Hematopoietic multipotent progenitor cell treated with erythropoietin and hydrocortisone succinate and interleukin-3 and kit ligand, for 4 days (in vitro differentiated cells): ENCODE data around the gene FAM76A.
A peak's percentile ranks its signal among the peaks of the same experiment; 100 is the strongest.
"Not testable (repeated sequence)": the region's sequence is repeated elsewhere in the genome, so short reads cannot be mapped to it uniquely, and the experiment has no call there.

ENCODE experiments used
- DNase-seq: peaks from one replicate; pipeline ENCODE4 v3.0.0-alpha.2; 2015

FAM76A gene

DNA sequence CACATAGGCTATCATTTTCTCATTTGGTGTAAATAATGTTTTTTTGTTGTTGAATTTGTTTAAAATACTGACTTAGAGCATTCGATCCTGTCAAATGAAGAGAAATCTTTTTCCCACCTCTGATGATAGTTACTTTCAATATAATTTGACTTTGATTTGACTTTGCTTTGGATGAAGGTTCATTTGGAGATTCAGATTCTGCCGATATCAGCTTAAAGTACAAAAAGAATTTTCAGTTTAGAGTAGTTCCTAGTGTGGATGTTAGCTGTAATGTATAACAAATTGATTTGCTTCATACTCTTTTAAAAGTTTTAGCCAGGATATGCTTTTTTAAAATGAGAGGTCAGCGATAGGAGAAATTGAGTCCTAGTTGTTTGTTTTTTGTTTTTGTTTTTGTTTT is 57.2 kb downstream of the FAM76A start:
- DNase-seq = no peak

GRCh38 chr1:27784700-27785099 is 58.9 kb downstream of the FAM76A start:
- DNase-seq = no peak

DNA sequence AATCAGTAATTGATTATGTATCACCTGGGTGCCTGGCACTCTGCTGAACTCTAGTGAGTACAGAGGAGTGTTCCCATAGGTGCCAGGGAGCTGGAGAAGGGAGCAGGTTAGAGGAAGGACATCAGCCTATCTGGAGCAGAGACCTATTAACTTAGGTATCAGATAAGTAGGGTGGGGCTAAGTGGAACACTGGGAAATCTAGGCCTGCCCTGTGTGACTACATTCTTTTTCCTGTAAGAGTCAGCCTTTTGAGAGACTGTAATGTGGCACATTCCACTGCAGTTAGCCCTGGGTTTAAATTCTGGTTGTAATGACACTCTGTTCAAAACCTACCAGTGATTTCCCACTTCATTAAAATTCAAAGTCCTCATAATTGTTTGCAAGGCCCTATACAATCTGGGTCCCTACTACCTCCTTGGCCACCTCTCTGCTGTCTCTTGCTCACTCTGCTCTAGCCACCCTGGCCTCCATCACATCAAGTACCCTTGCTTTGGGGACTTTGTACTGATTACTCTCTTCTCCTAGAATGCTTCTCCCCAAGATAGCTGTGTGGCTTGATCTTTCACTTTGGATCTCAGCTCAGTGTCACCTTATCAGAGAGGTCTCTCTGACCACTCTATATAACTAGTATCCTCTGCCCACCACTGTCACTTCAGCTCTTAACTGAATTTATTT is 60.2 kb downstream of the FAM76A start:
- DNase-seq = no peak

GRCh38 chr1:27787895-27788294 is 62.1 kb downstream of the FAM76A start:
- DNase-seq = peak; percentile 24

- DNase-seq = peak; percentile 83
These were observed 63.8 kb downstream of the FAM76A start for GRCh38 chr1:27789540-27790041.

- DNase-seq = not testable (repeated sequence)
These were observed 64.5 kb downstream of the FAM76A start for GRCh38 chr1:27790270-27790669.

DNA sequence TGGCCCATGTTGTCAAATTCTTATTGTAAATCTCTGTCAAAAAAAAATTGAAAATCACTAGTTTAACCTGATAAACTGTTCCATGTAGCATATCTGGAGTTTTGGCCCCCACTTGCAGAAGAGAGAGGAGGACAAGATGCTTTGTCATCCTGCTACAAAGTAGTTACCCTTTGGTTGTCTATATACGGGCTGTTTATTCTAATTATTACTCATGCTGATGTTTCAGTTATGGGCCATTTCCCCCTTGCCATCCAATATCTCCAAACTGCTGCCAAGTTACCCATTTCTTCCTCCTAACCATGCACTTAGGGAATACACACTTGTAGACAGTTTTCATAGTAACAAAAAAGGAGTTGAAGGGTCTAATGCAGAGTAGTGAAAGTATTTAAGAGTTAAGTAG is 69.8 kb downstream of the FAM76A start:
- DNase-seq = no peak

GRCh38 chr1:27804791-27805190 is 79.0 kb downstream of the FAM76A start:
- no peak for DNase-seq

DNA sequence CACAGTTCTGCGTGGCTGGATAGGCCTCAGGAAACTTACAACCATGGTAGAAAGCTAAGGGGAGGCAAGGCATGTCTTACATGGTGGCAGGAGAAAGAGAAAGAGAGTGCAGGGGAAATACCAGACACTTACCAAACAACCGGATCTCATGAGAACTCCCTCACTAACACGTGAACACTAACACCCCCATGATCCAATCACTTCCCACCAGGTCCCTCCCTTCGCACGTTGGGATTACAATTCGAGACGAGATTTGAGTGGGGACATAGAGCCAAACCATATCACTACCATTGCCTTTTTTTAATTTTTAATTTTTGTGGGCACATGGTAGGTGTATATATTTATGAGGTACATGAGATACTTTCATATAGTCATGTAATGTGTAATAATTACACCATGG is 81.0 kb downstream of the FAM76A start:
- no peak for DNase-seq

DNA sequence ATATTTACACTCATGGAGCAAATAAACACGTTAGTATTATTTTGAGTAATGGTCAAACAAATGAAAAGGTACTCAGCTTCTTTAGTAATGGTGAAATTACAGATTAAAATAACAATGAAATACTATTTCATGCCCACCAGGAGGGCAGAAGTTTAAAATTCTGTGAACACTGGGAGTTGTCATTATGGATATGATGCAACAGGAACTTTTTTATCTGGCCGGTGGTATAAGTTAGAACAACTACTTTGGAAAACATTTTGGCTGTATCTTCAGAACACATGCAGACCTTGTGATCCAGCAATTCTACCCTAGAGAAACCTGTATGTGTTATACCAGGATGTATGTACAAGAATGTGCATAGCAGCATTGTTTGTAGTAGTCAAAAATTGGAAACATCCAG is 81.6 kb downstream of the FAM76A start:
- no peak for DNase-seq

DNA sequence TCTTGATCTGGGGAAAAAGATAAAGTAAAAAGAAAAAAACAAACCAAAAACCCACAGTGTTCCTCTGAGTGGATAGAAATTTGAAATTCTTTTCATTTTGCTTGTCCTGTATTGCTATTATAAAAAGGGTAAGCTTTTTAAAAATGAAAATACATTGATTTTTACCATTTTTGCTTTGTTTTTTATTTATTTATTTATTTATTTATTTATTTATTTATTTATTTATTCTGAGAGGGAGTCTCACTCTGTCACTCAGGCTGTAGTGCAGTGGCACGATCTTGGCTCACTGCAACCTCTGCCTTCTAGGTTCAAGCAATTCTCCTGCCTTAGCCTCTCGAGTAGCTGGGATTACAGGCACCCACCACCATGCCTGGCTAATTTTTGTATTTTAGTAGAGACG is 82.4 kb downstream of the FAM76A start:
- not testable (repeated sequence) for DNase-seq

- DNase-seq = no peak
These were observed 84.1 kb downstream of the FAM76A start for GRCh38 chr1:27809883-27810282.

DNA sequence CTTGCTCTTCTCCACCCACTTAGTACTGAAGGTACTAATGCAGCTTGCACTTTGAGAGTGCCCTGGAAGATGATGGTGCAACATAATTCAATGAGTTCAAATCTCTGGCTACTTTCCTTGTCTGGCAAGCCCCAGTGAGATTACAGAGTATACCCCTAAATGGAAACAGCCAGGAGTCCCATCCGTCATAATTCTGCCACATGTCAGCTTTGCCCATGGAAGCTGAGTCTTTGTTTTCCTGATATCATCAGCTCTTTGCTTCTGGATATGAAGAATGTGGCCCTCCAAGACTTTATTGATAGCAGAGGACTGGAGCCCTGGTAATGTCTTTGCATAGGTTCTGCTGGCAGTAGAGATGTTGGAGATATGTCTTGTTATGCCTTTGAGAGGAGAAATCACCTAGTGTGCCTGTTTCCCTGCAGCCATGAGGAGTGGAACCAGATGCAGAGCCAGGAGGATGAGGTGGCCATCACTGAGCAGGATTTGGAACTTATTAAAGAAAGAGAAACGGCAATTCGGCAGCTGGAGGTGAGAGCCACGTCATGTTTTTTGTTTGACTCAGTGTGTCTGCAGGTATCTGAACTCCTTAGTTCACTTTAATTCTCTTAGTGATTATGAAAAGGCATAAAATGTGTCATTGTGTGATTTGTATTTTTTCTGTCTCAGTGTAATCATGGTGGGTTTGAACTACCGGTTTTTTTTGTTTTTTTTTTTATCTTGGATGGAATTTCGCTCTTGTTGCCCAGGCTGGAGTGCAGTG is 86.2 kb downstream of the FAM76A start:
- DNase-seq = no peak
